Esophagus muscularis mucosa (tissue), 4 donors: Measurements from ENCODE around the gene FAM81A. TPM values are rescaled to one million over a fixed set of nuclear protein-coding genes. Genes with fewer than 3 reads are reported as not detected.
"Not testable (repeated sequence)": the region's sequence is repeated elsewhere in the genome, so short reads cannot be mapped to it uniquely, and the experiment has no call there.

ENCODE experiments used
- DNase-seq: peaks from one replicate; pipeline ENCODE4 v3.0.0-alpha.2; 2017; ENCODE audit errors: extremely low spot score
- H3K27ac ChIP-seq, 4 donors: fragments of 200-600 bp; sonication (generic); replicated peaks in 1 of 4; 1 replicate in 3 of 4; 2 replicates in 1 of 4; pipeline ENCODE4 v1.5.1; 2016 to 2019; ENCODE audit warnings: mild to moderate bottlenecking in 1 of 4
- H3K27me3 ChIP-seq, 4 donors: fragments of 200-600 bp; sonication (generic); one replicate each; pipeline versions ENCODE4 v1.5.1 to v1.6.0; 2016 to 2019
- H3K36me3 ChIP-seq, 4 donors: fragments of 200-600 bp; sonication (generic); one replicate each; pipeline ENCODE4 v1.5.1; 2016 to 2019
- H3K4me1 ChIP-seq, 4 donors: fragments of 200-600 bp; sonication (generic); one replicate each; pipeline ENCODE4 v1.5.1; 2016 to 2019
- H3K4me3 ChIP-seq, 4 donors: fragments of 200-600 bp; sonication (generic); 1 replicate in 2 of 4; 2 replicates in 2 of 4; pipeline ENCODE4 v1.5.1; 2016 to 2019; ENCODE audit warnings: mild to moderate bottlenecking in 4 of 4, moderate library complexity in 1 of 4
- H3K9me3 ChIP-seq, 4 donors: fragments of 200-600 bp; sonication (generic); 1 replicate in 3 of 4; 2 replicates in 1 of 4; pipeline ENCODE4 v1.5.1; 2016 to 2019
- CTCF ChIP-seq, 3 experiments: fragments of 200-600 bp in 2 of 3; fragments of 450-650 bp in 1 of 3; sonication (generic) in 2 of 3; IDR thresholded peaks; one replicate each; pipeline ENCODE4 v1.5.1; 2017 to 2019; ENCODE audit warnings: antibody characterized with exemption in 3 of 3, mild to moderate bottlenecking in 2 of 3, moderate library complexity in 1 of 3
- EP300 ChIP-seq: sonication (generic); formaldehyde crosslinking; IDR thresholded peaks from one replicate; pipeline ENCODE4 v1.6.1; 2017; ENCODE audit warnings: antibody characterized with exemption
- POLR2A ChIP-seq: fragments of 450-650 bp; IDR thresholded peaks from one replicate; pipeline ENCODE4 v1.6.1; 2017; ENCODE audit warnings: antibody characterized with exemption, moderate library complexity, mild to moderate bottlenecking, low read depth
- POLR2AphosphoS5 ChIP-seq, 2 donors: sonication (generic); formaldehyde crosslinking; IDR thresholded peaks; one replicate each; pipeline ENCODE4 v1.6.1; 2017; ENCODE audit warnings: antibody characterized with exemption in 2 of 2
- WGBS: methylation state at CpG from one replicate; pipeline ENCODE4 v1.1.5; 2018; 5-methylcytosine and 5-hydroxymethylcytosine counted together
- intact Hi-C: fragments of 100-400 bp; cut with DNase I; formaldehyde crosslinking; loops from one replicate; pipeline ENCODE4 v1.15.1; 2023
- total RNA-seq, 4 donors: library from RNA; depleted of rRNA; stranded (reverse); fragments of >200 nt; gene quantifications; one replicate each; pipeline versions ENCODE4 v1.1.0 to v1.2.1, GENCODE V29; 2016

The FAM81A gene
- total RNA-seq, 4 donors from 2014 or later, result 0.33 to 1.2 (median 0.84) TPM

DNA sequence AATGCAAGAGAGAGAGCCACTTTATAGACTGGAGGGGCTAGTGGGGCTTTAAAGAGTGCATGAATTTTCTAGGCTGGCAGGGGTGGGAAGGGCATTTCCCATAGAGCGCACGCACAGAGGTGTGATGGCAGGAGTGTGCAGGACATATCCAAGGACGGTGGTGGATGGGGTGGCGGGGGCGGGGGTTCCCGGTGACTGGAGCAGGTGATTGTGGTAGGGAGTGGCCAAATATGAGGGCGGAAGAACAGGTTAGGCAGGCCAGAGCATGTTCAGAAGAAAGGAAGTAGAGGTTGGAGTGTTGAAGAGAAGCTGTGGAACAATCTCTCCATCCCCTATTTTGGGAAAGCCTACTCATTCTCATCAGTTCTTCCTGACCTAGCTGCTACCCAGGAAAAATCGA, 18.1 kb downstream of the FAM81A start:
- H3K9me3 ChIP-seq, result peaks cover 0 to under 1% (median 0%) of the 10 kb centered on the region in 4 donors
- no peaks in the 10 kb centered on the region for H3K4me1 ChIP-seq
- H3K27me3 ChIP-seq, result no peaks in the 10 kb centered on the region
- no peak for DNase-seq
- intact Hi-C loops, result no loop called here
- H3K36me3 ChIP-seq, result no peaks in the 10 kb centered on the region
- WGBS, result 82% methylated on average over 8 of the region's 8 CpGs
- H3K27ac ChIP-seq, result no peak overlapping the region
- TF ChIP-seq EP300 (no peak), POLR2AphosphoS5 (IDR thresholded peaks at IDR 0.05) (no peak), POLR2A (no peak), CTCF (IDR thresholded peaks at IDR 0.05) (no peak)
- no peak overlapping the region for H3K4me3 ChIP-seq

GRCh38 chr15:59457103-59457502, 19.1 kb downstream of the FAM81A start:
- no peaks in the 10 kb centered on the region for H3K36me3 ChIP-seq
- H3K27me3 ChIP-seq, result no peaks in the 10 kb centered on the region
- peaks cover 0 to 8% (median 3%) of the 10 kb centered on the region in 4 donors for H3K9me3 ChIP-seq
- no peak overlapping the region for H3K4me3 ChIP-seq
- WGBS, result 82% methylated on average over 3 of the region's 3 CpGs
- intact Hi-C loops, result no loop called here
- H3K27ac ChIP-seq, result no peak overlapping the region
- H3K4me1 ChIP-seq, result no peaks in the 10 kb centered on the region
- DNase-seq, result no peak
- TF ChIP-seq POLR2AphosphoS5 (IDR thresholded peaks at IDR 0.05) (no peak), CTCF (IDR thresholded peaks at IDR 0.05) (peak in 1 of 3 experiments; percentile 6)

GRCh38 chr15:59461521-59461920, 23.5 kb downstream of the FAM81A start:
- 100% methylated on average over 1 of the region's 1 CpG for WGBS
- H3K36me3 ChIP-seq, result no peaks in the 10 kb centered on the region
- no peak for TF ChIP-seq CTCF (IDR thresholded peaks at IDR 0.05)
- no peak for TF ChIP-seq POLR2A
- TF ChIP-seq EP300, result no peak
- TF ChIP-seq POLR2AphosphoS5 (IDR thresholded peaks at IDR 0.05), result no peak
- H3K9me3 ChIP-seq, result peaks cover 0 to 8% (median 3%) of the 10 kb centered on the region in 4 donors
- no peaks in the 10 kb centered on the region for H3K27me3 ChIP-seq
- H3K4me3 ChIP-seq, result no peak overlapping the region
- no peak for DNase-seq
- H3K4me1 ChIP-seq, result no peaks in the 10 kb centered on the region
- H3K27ac ChIP-seq, result no peak overlapping the region
- intact Hi-C loops, result no loop called here

- Histone ChIP-seq H3K9me3 (no peaks in the 10 kb centered on the region), H3K36me3 (no peaks in the 10 kb centered on the region), H3K27me3 (no peaks in the 10 kb centered on the region), H3K4me3 (no peak overlapping the region), H3K27ac (no peak overlapping the region), H3K4me1 (no peaks in the 10 kb centered on the region)
- TF ChIP-seq POLR2AphosphoS5 (IDR thresholded peaks at IDR 0.05) (no peak), EP300 (no peak), CTCF (IDR thresholded peaks at IDR 0.05) (no peak), POLR2A (no peak)
- intact Hi-C loops, result no loop called here
- WGBS, result 74% methylated on average over 5 of the region's 5 CpGs
- DNase-seq, result no peak
Observed at GRCh38 chr15:59473226-59473625, 35.2 kb downstream of the FAM81A start.

- intact Hi-C loops, result not testable (repeated sequence)
Observed at GRCh38 chr15:59475161-59475560, 37.2 kb downstream of the FAM81A start.

More at GRCh38 chr15:59475161-59475560, 37.2 kb downstream of the FAM81A start:
- H3K36me3 ChIP-seq, H3K4me1 ChIP-seq, H3K9me3 ChIP-seq, H3K27ac ChIP-seq, H3K4me3 ChIP-seq, H3K27me3 ChIP-seq, DNase-seq: not testable (repeated sequence)
- WGBS, result 92% methylated on average over 5 of the region's 5 CpGs
